H9 (cell line): Measurements from ENCODE around the gene INPP5A. TPM values are rescaled to one million over a fixed set of nuclear protein-coding genes. Genes with fewer than 3 reads are reported as not detected.

Experiments
- DNase-seq: peaks from one replicate; pipeline ENCODE4 v3.0.0-alpha.2; 2017
- H2AFZ ChIP-seq: one replicate; pipeline ENCODE4 v1.6.1; 2013; ENCODE audit warnings: mild to moderate bottlenecking, low read length, control low read depth, moderate library complexity
- H2AK5ac ChIP-seq: 2 replicates; pipeline ENCODE4 v1.6.1; 2013; ENCODE audit warnings: low read length, control low read depth, mixed read lengths; ENCODE audit not compliant: insufficient read length
- H2BK120ac ChIP-seq: one replicate; pipeline ENCODE4 v1.6.1; 2013; ENCODE audit warnings: low read depth, mild to moderate bottlenecking, low read length, control low read depth, inconsistent platforms; ENCODE audit not compliant: poor library complexity, severe bottlenecking
- H2BK12ac ChIP-seq: 2 replicates; pipeline ENCODE4 v1.6.1; 2013; ENCODE audit warnings: low read length, control low read depth, mixed read lengths, low read depth; ENCODE audit not compliant: insufficient read length
- H2BK15ac ChIP-seq: 2 replicates; pipeline ENCODE4 v1.6.1; 2013; ENCODE audit warnings: low read depth, low read length, control low read depth
- H2BK20ac ChIP-seq: one replicate; pipeline ENCODE4 v1.6.1; 2013; ENCODE audit warnings: low read depth, mild to moderate bottlenecking, low read length, control low read depth, inconsistent platforms; ENCODE audit not compliant: poor library complexity, severe bottlenecking
- H2BK5ac ChIP-seq: 2 replicates; pipeline ENCODE4 v1.6.1; 2013; ENCODE audit warnings: low read length, control low read depth, mixed read lengths; ENCODE audit not compliant: insufficient read length
- H3K14ac ChIP-seq: 2 replicates; pipeline ENCODE4 v1.6.1; 2013; ENCODE audit warnings: low read length, control low read depth; ENCODE audit not compliant: insufficient read depth
- H3K18ac ChIP-seq: 2 replicates; pipeline ENCODE4 v1.6.1; 2013; ENCODE audit warnings: low read depth, mild to moderate bottlenecking, mixed read lengths, low read length, control low read depth; ENCODE audit not compliant: insufficient read length
- H3K23ac ChIP-seq: 2 replicates; pipeline ENCODE4 v1.6.1; 2013; ENCODE audit warnings: low read length, control low read depth, mixed read lengths, low read depth; ENCODE audit not compliant: insufficient read length
- H3K23me2 ChIP-seq: 2 replicates; pipeline ENCODE4 v1.6.1; 2013; ENCODE audit warnings: low read depth, mild to moderate bottlenecking, mixed read lengths, low read length, control low read depth; ENCODE audit not compliant: insufficient read length, poor library complexity, severe bottlenecking
- H3K27ac ChIP-seq: 2 replicates; pipeline ENCODE4 v1.5.1; 2013; ENCODE audit warnings: low read length, control low read depth, mixed read lengths, low read depth; ENCODE audit not compliant: insufficient read length
- H3K27me3 ChIP-seq: 2 replicates; pipeline ENCODE4 v1.6.1; 2013; ENCODE audit warnings: low read length, control low read depth, inconsistent platforms; ENCODE audit not compliant: insufficient read depth
- H3K4ac ChIP-seq: 2 replicates; pipeline ENCODE4 v1.6.1; 2013; ENCODE audit warnings: low read depth, mild to moderate bottlenecking, control low read depth, inconsistent platforms, low read length, moderate library complexity
- H3K4me1 ChIP-seq: 2 replicates; pipeline ENCODE4 v1.6.1; 2013; ENCODE audit warnings: low read length, control low read depth, inconsistent platforms; ENCODE audit not compliant: insufficient read depth
- H3K4me2 ChIP-seq: 2 replicates; pipeline ENCODE4 v1.6.1; 2013; ENCODE audit warnings: low read length, control low read depth, mixed read lengths; ENCODE audit not compliant: insufficient read length, insufficient read depth
- H3K56ac ChIP-seq: 2 replicates; pipeline ENCODE4 v1.6.1; 2013; ENCODE audit warnings: low read depth, mild to moderate bottlenecking, mixed read lengths, low read length, control low read depth; ENCODE audit not compliant: insufficient read length
- H3K79me1 ChIP-seq: 2 replicates; pipeline ENCODE4 v1.6.1; 2013; ENCODE audit warnings: low read depth, mild to moderate bottlenecking, moderate library complexity, low read length, control low read depth, inconsistent platforms; ENCODE audit not compliant: insufficient read depth, poor library complexity, severe bottlenecking
- H3K79me2 ChIP-seq: 2 replicates; pipeline ENCODE4 v1.6.1; 2013; ENCODE audit warnings: low read length, control low read depth, inconsistent platforms; ENCODE audit not compliant: insufficient read depth
- H3K9ac ChIP-seq: 2 replicates; pipeline ENCODE4 v1.6.1; 2013; ENCODE audit warnings: low read length, control low read depth, mixed read lengths; ENCODE audit not compliant: insufficient read length; ENCODE audit errors: extremely low read depth
- H3K9me3 ChIP-seq: one replicate; pipeline ENCODE4 v1.6.1; 2013; ENCODE audit warnings: low read depth, low read length, inconsistent platforms; ENCODE audit not compliant: control insufficient read depth
- H3T11ph ChIP-seq: one replicate; pipeline ENCODE4 v1.6.1; 2013; ENCODE audit warnings: mild to moderate bottlenecking, low read length, control low read depth, inconsistent platforms
- H4K20me1 ChIP-seq: one replicate; pipeline ENCODE4 v1.6.1; 2013; ENCODE audit not compliant: control insufficient read depth, insufficient read length, insufficient read depth
- H4K5ac ChIP-seq: 2 replicates; pipeline ENCODE4 v1.6.1; 2013; ENCODE audit warnings: low read depth, mild to moderate bottlenecking, mixed read lengths, low read length, control low read depth; ENCODE audit not compliant: insufficient read length
- H4K8ac ChIP-seq: replicated peaks from 2 replicates; pipeline ENCODE4 v1.6.1; 2013; ENCODE audit warnings: low read length, control low read depth, mixed read lengths, low read depth; ENCODE audit not compliant: insufficient read length
- H4K91ac ChIP-seq: 2 replicates; pipeline ENCODE4 v1.6.1; 2013; ENCODE audit warnings: low read depth, mild to moderate bottlenecking, moderate library complexity, mixed read lengths, low read length, control low read depth; ENCODE audit not compliant: insufficient read length
- H3K27ac Mint-ChIP-seq, 3 experiments: 2 replicates in 2 of 3; 3 replicates in 1 of 3; pipeline ENCODE4 v1.8.0; 2020 to 2021; ENCODE audit warnings: mixed read lengths in 3 of 3, mild to moderate bottlenecking in 1 of 3, moderate library complexity in 1 of 3
- H3K27me3 Mint-ChIP-seq: 2 replicates; pipeline ENCODE4 v1.8.0; 2021; ENCODE audit warnings: low read depth, mild to moderate bottlenecking, moderate library complexity, mixed read lengths
- H3K36me3 Mint-ChIP-seq, 3 experiments: 2 replicates in 2 of 3; 3 replicates in 1 of 3; pipeline ENCODE4 v1.8.0; 2020 to 2021; ENCODE audit warnings: low read depth in 3 of 3, mixed read lengths in 3 of 3; ENCODE audit not compliant: insufficient read depth in 1 of 3
- H3K4me1 Mint-ChIP-seq, 2 experiments: 2 replicates each; pipeline ENCODE4 v1.8.0; 2020; ENCODE audit warnings: mixed read lengths in 2 of 2
- H3K4me3 Mint-ChIP-seq, 2 experiments: 2 replicates in 1 of 2; 3 replicates in 1 of 2; pipeline ENCODE4 v1.8.0; 2020 to 2021; ENCODE audit warnings: mild to moderate bottlenecking in 2 of 2, mixed read lengths in 2 of 2, moderate library complexity in 1 of 2
- H3K9me3 Mint-ChIP-seq, 2 experiments: 2 replicates in 1 of 2; 3 replicates in 1 of 2; pipeline ENCODE4 v1.8.0; 2020; ENCODE audit warnings: mild to moderate bottlenecking in 2 of 2, mixed read lengths in 2 of 2, moderate library complexity in 1 of 2
- CTCF ChIP-seq: fragments of 200-600 bp; sonication (generic); conservative IDR thresholded peaks from 3 replicates; pipeline ENCODE4 v1.8.0; 2021; ENCODE audit warnings: antibody characterized with exemption, mild to moderate bottlenecking
- WGBS: extraction: QIAGEN DNeasy Blood & Tissue Kit; methylation state at CpG from one replicate; pipeline ENCODE4 v1.1.7; 2013; ENCODE audit warnings: missing lambda C conversion rate, low lambda C conversion rate, mixed read lengths; ENCODE audit not compliant: insufficient read length; ENCODE audit errors: extremely low coverage; 5-methylcytosine and 5-hydroxymethylcytosine counted together
- total RNA-seq: library from RNA; stranded (reverse); gene quantifications from 2 replicates; pipeline ENCODE4 v1.2.1, GENCODE V29; 2021

Gene INPP5A
- total RNA-seq, 1 experiment from 2014 or later = 17.7 TPM

- Histone ChIP-seq H2AK5ac (no peak overlapping the region), H3K18ac (no peak overlapping the region), H2AFZ (no peak overlapping the region), H2BK15ac (no peak overlapping the region), H3K23ac (no peak overlapping the region), H4K5ac (no peak overlapping the region), H3K27ac (no peak overlapping the region), H2BK20ac (no peak overlapping the region), H3T11ph (no peak overlapping the region), H3K9me3 (no peaks in the 10 kb centered on the region), H4K8ac (no peak overlapping the region), H3K9ac (no peak overlapping the region), H3K27me3 (no peaks in the 10 kb centered on the region), H2BK120ac (no peak overlapping the region), H3K23me2 (no peaks in the 10 kb centered on the region), H3K79me1 (no peaks in the 10 kb centered on the region), H3K79me2 (no peaks in the 10 kb centered on the region), H2BK12ac (no peak overlapping the region), H4K20me1 (no peaks in the 10 kb centered on the region), H2BK5ac (no peak overlapping the region), H3K4ac (no peak overlapping the region), H3K4me2 (no peak overlapping the region), H4K91ac (no peak overlapping the region), H3K56ac (no peak overlapping the region), H3K4me1 (no peaks in the 10 kb centered on the region), H3K14ac (no peak overlapping the region)
- H3K27me3 Mint-ChIP-seq = no peaks in the 10 kb centered on the region; the same call in none of the 2 replicates
- H3K4me3 Mint-ChIP-seq = no peak overlapping the region
- no peak for TF ChIP-seq CTCF
- H3K4me1 Mint-ChIP-seq = peaks cover 0 to 14% of the 10 kb centered on the region in 2 experiments; a peak in 2 of 4 replicates
- WGBS = no CpG with 5 or more reads among the region's 27 CpGs
- no peak overlapping the region for H3K27ac Mint-ChIP-seq
- no peaks in the 10 kb centered on the region for H3K36me3 Mint-ChIP-seq
- H3K9me3 Mint-ChIP-seq = no peaks in the 10 kb centered on the region
- no peak for DNase-seq
Observed at GRCh38 chr10:132807621-132808049, 270.0 kb downstream of the INPP5A start.
